ENCODE results near the gene EVPLL.
"Not testable (repeated sequence)": the region's sequence is repeated elsewhere in the genome, so short reads cannot be mapped to it uniquely, and the experiment has no call there.

EVPLL gene

GRCh38 chr17:18380471-18381157, 3.0 kb downstream of the EVPLL start:
- H3K4me3 ChIP-seq (ENCODE audit: low read depth in 1 of 2, low read length in 2 of 2) = no peak overlapping the region
- H3K9me3 ChIP-seq (ENCODE audit: low read length) = no peaks in the 10 kb centered on the region
- H3K36me3 ChIP-seq (ENCODE audit: insufficient read depth, low read length) = no peaks in the 10 kb centered on the region
- H3K27ac ChIP-seq (ENCODE audit: low read depth, low read length) = no peak overlapping the region
- no peaks in the 10 kb centered on the region for H3K4me1 ChIP-seq (ENCODE audit: insufficient read depth, low read length)
- H3K9ac ChIP-seq (ENCODE audit: low read length) = no peak overlapping the region
- peaks cover 0 to 29% of the 10 kb centered on the region in 2 donors for H3K27me3 ChIP-seq (ENCODE audit: control insufficient read depth in 1 of 2, insufficient read depth in 2 of 2, low read length in 2 of 2)

GRCh38 chr17:18381158-18381952, 3.8 kb downstream of the EVPLL start:
- Histone ChIP-seq H3K9me3 (ENCODE audit: low read length) (no peaks in the 10 kb centered on the region), H3K27ac (ENCODE audit: low read depth, low read length) (no peak overlapping the region), H3K36me3 (ENCODE audit: insufficient read depth, low read length) (no peaks in the 10 kb centered on the region), H3K27me3 (ENCODE audit: control insufficient read depth in 1 of 2, insufficient read depth in 2 of 2, low read length in 2 of 2) (peaks cover 0 to 29% of the 10 kb centered on the region in 2 donors), H3K4me3 (ENCODE audit: low read depth in 1 of 2, low read length in 2 of 2) (no peak overlapping the region), H3K4me1 (ENCODE audit: insufficient read depth, low read length) (no peaks in the 10 kb centered on the region), H3K9ac (ENCODE audit: low read length) (no peak overlapping the region)

- Histone ChIP-seq H3K36me3 (ENCODE audit: insufficient read depth, low read length) (no peaks in the 10 kb centered on the region), H3K27ac (ENCODE audit: low read depth, low read length) (no peak overlapping the region), H3K4me1 (ENCODE audit: insufficient read depth, low read length) (no peaks in the 10 kb centered on the region), H3K27me3 (ENCODE audit: control insufficient read depth in 1 of 2, insufficient read depth in 2 of 2, low read length in 2 of 2) (peaks cover 0 to 29% of the 10 kb centered on the region in 2 donors), H3K4me3 (ENCODE audit: low read depth in 1 of 2, low read length in 2 of 2) (no peak overlapping the region), H3K9ac (ENCODE audit: low read length) (no peak overlapping the region), H3K9me3 (ENCODE audit: low read length) (no peaks in the 10 kb centered on the region)
These were observed 4.3 kb downstream of the EVPLL start for GRCh38 chr17:18381953-18382245.

- H3K4me3 ChIP-seq (ENCODE audit: low read depth in 1 of 2, low read length in 2 of 2) = no peak overlapping the region
- peaks cover 0 to 29% of the 10 kb centered on the region in 2 donors for H3K27me3 ChIP-seq (ENCODE audit: control insufficient read depth in 1 of 2, insufficient read depth in 2 of 2, low read length in 2 of 2)
- no peaks in the 10 kb centered on the region for H3K4me1 ChIP-seq (ENCODE audit: insufficient read depth, low read length)
- no peaks in the 10 kb centered on the region for H3K9me3 ChIP-seq (ENCODE audit: low read length)
- H3K27ac ChIP-seq (ENCODE audit: low read depth, low read length) = no peak overlapping the region
- H3K36me3 ChIP-seq (ENCODE audit: insufficient read depth, low read length) = no peaks in the 10 kb centered on the region
- no peak overlapping the region for H3K9ac ChIP-seq (ENCODE audit: low read length)
These were observed 5.0 kb downstream of the EVPLL start for GRCh38 chr17:18382441-18383078.

GRCh38 chr17:18383079-18383481, 5.5 kb downstream of the EVPLL start:
- not testable (repeated sequence) for H3K4me1 ChIP-seq (ENCODE audit: insufficient read depth, low read length); H3K9ac ChIP-seq (ENCODE audit: low read length); H3K9me3 ChIP-seq (ENCODE audit: low read length); H3K27ac ChIP-seq (ENCODE audit: low read depth, low read length); H3K36me3 ChIP-seq (ENCODE audit: insufficient read depth, low read length); H3K4me3 ChIP-seq (ENCODE audit: low read depth in 1 of 2, low read length in 2 of 2)
- peaks cover 0 to 29% of the 10 kb centered on the region in 2 donors for H3K27me3 ChIP-seq (ENCODE audit: control insufficient read depth in 1 of 2, insufficient read depth in 2 of 2, low read length in 2 of 2)

- H3K27me3 ChIP-seq (ENCODE audit: control insufficient read depth in 1 of 2, insufficient read depth in 2 of 2, low read length in 2 of 2) = peaks cover 0 to 29% of the 10 kb centered on the region in 2 donors
- H3K4me1 ChIP-seq (ENCODE audit: insufficient read depth, low read length); H3K9me3 ChIP-seq (ENCODE audit: low read length); H3K4me3 ChIP-seq (ENCODE audit: low read depth in 1 of 2, low read length in 2 of 2); H3K9ac ChIP-seq (ENCODE audit: low read length); H3K27ac ChIP-seq (ENCODE audit: low read depth, low read length); H3K36me3 ChIP-seq (ENCODE audit: insufficient read depth, low read length): not testable (repeated sequence)
These were observed 6.7 kb downstream of the EVPLL start for GRCh38 chr17:18384271-18384670.

- H3K9ac ChIP-seq (ENCODE audit: low read length); H3K36me3 ChIP-seq (ENCODE audit: insufficient read depth, low read length); H3K27ac ChIP-seq (ENCODE audit: low read depth, low read length); H3K4me1 ChIP-seq (ENCODE audit: insufficient read depth, low read length); H3K4me3 ChIP-seq (ENCODE audit: low read depth in 1 of 2, low read length in 2 of 2); H3K9me3 ChIP-seq (ENCODE audit: low read length): not testable (repeated sequence)
- peaks cover 0 to 13% of the 10 kb centered on the region in 2 donors for H3K27me3 ChIP-seq (ENCODE audit: control insufficient read depth in 1 of 2, insufficient read depth in 2 of 2, low read length in 2 of 2)
These were observed 10.0 kb downstream of the EVPLL start for GRCh38 chr17:18387583-18387982.

- H3K9ac ChIP-seq (ENCODE audit: low read length); H3K4me3 ChIP-seq (ENCODE audit: low read depth in 1 of 2, low read length in 2 of 2); H3K36me3 ChIP-seq (ENCODE audit: insufficient read depth, low read length); H3K27me3 ChIP-seq (ENCODE audit: control insufficient read depth in 1 of 2, insufficient read depth in 2 of 2, low read length in 2 of 2); H3K4me1 ChIP-seq (ENCODE audit: insufficient read depth, low read length); H3K27ac ChIP-seq (ENCODE audit: low read depth, low read length); H3K9me3 ChIP-seq (ENCODE audit: low read length): not testable (repeated sequence)
These were observed 10.7 kb downstream of the EVPLL start for GRCh38 chr17:18388266-18388665.

- H3K36me3 ChIP-seq (ENCODE audit: insufficient read depth, low read length); H3K27ac ChIP-seq (ENCODE audit: low read depth, low read length); H3K4me3 ChIP-seq (ENCODE audit: low read depth in 1 of 2, low read length in 2 of 2); H3K27me3 ChIP-seq (ENCODE audit: control insufficient read depth in 1 of 2, insufficient read depth in 2 of 2, low read length in 2 of 2); H3K9ac ChIP-seq (ENCODE audit: low read length); H3K9me3 ChIP-seq (ENCODE audit: low read length); H3K4me1 ChIP-seq (ENCODE audit: insufficient read depth, low read length): not testable (repeated sequence)
These were observed 11.2 kb downstream of the EVPLL start for GRCh38 chr17:18388728-18389127.

- H3K4me3 ChIP-seq (ENCODE audit: low read depth in 1 of 2, low read length in 2 of 2); H3K9ac ChIP-seq (ENCODE audit: low read length); H3K36me3 ChIP-seq (ENCODE audit: insufficient read depth, low read length); H3K4me1 ChIP-seq (ENCODE audit: insufficient read depth, low read length); H3K27ac ChIP-seq (ENCODE audit: low read depth, low read length); H3K27me3 ChIP-seq (ENCODE audit: control insufficient read depth in 1 of 2, insufficient read depth in 2 of 2, low read length in 2 of 2); H3K9me3 ChIP-seq (ENCODE audit: low read length): not testable (repeated sequence)
These were observed 24.5 kb downstream of the EVPLL start for GRCh38 chr17:18401872-18402590.

GRCh38 chr17:18403166-18403565, 25.6 kb downstream of the EVPLL start:
- not testable (repeated sequence) for H3K36me3 ChIP-seq (ENCODE audit: insufficient read depth, low read length); H3K9ac ChIP-seq (ENCODE audit: low read length); H3K27me3 ChIP-seq (ENCODE audit: control insufficient read depth in 1 of 2, insufficient read depth in 2 of 2, low read length in 2 of 2); H3K4me3 ChIP-seq (ENCODE audit: low read depth in 1 of 2, low read length in 2 of 2); H3K27ac ChIP-seq (ENCODE audit: low read depth, low read length); H3K9me3 ChIP-seq (ENCODE audit: low read length); H3K4me1 ChIP-seq (ENCODE audit: insufficient read depth, low read length)

Data from muscle layer of colon (tissue), 2 donors.